NCI-H748 (cell line): Measurements from ENCODE around the gene CREG2.
A peak's percentile ranks its signal among the peaks of the same experiment; 100 is the strongest.

ENCODE experiments used
- DNase-seq: peaks from one replicate; lab custom pipeline; 2025; ENCODE audit not compliant: unreplicated experiment; lab: John Stamatoyannopoulos, UW

The CREG2 gene

GRCh38 chr2:101387151-101387834 is at the start of gene CREG2:
Gene CREG2 (minus strand): TSS chr2:101387503. CDS start chr2:101387457, 46 bp downstream.
- peak; percentile 74 for DNase-seq

GRCh38 chr2:101435001-101435862 is 47.9 kb upstream of the CREG2 start:
- no peak for DNase-seq

- DNase-seq = no peak
These were observed 46.2 kb upstream of the CREG2 start for GRCh38 chr2:101433465-101433864.

GRCh38 chr2:101432411-101433181 is 45.3 kb upstream of the CREG2 start:
- DNase-seq = no peak

- no peak for DNase-seq
These were observed 44.2 kb upstream of the CREG2 start for GRCh38 chr2:101431486-101431885.

- DNase-seq = no peak
These were observed 42.9 kb upstream of the CREG2 start for GRCh38 chr2:101430156-101430555.

DNA sequence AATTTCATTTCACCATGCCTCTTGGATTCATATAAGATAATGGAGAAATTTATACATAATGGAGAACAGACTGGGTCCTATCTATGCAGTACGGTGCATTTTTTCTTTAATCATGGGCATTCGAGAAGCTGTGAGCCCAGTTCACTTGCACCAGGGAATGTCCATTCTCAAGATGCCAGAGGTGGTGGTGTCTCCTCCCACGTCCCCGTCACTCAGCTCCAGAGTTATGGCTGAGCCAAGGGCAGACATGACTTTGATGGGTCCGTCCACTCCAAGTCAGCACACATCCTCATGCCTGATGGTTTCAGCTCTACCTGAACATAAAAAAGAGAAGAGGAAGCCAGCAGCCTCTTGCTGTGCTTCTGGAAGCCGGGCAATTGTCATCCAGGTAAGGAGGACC is 42.1 kb upstream of the CREG2 start:
- DNase-seq = no peak

DNA sequence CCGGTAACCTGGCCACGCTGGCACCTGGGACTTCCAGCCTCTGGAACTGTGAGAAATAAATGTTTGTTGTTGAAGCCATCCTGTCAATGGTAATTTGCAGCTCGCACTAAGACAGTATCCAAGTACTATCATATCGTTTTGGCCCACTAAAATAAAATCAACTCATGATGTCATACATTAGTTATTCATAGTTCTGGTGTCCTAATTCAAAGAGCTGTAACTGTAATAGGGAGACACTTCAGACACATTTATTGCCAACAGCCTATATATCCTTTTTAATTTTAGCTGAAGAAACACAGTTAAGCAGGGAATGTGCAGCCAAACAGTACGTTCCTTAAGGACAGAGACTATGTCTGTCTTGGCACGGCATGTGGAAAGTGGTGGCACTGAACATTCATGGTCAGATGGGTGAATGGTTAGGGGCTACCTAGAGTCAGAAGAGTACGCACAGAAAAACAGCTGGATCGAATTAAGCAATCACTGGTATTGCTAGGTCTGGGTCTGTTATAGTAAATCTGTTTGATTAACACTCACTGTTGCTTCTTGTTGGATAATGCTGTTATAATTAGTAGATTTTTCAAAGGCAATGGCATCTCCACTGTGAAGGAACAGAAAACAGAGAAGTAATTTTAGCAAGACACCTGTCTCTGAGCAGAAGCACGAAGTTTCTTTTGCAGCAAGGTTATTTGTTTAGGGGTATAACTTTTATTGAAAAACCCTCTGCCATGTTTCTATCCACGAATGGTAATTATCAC is 41.3 kb upstream of the CREG2 start:
- no peak for DNase-seq

DNA sequence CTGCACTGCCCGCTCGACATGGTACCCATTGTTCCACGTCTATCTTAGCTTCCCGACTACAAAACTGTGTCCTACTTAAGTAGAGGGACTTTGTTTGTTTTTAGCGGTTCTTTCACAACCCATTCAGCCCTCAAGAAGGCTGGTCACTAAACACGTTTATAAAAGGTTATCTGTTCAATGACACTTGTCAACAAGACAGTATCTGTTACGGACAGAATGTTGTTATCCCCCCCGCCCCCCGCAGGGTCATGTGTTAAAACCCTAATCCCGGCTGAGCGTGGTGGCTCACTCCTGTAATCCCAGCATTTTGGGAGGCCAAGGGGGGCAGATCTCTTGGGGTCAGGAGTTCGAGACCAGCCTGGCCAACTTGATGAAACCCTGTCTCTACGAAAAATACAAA is 40.4 kb upstream of the CREG2 start:
- no peak for DNase-seq

GRCh38 chr2:101427240-101427639 is 39.9 kb upstream of the CREG2 start:
- no peak for DNase-seq

DNA sequence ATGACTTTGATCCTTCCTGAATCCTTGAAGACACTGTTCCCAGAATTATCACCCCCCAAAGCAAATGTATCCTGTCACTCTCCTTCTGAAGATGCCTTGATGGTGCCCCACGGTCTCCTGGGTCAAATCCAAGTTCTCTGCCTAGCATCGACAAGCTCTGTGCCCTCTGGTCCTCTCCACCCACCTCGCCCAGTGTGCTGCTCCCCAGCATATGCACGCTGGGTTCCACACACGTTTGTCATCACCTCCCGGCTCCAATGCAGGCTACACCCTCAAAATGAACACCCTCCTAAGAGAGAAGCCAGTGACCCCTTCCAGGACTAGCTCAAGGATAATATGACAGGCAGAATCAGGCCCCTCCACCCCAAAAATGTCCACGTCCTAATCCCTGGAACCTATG is 39.5 kb upstream of the CREG2 start:
- DNase-seq = no peak

DNA sequence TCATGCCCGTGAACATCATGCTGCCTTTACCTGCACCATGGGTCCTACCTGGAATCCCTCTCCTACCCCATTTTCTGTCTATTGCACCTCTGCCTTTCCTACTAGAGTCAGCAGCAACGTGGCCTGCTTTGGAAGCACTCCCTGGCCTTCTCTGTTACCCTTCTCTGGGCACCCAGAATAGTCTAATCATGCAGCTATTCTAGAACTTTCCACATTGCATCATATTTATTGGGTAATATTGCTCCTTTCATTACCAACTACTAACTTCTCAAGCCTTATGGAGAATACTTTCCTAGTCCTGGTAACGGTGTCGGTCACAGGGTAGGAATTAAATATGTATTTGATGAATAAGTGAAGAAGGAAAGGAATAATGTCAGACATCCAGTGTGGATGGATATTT is 33.3 kb upstream of the CREG2 start:
- DNase-seq = no peak

DNA sequence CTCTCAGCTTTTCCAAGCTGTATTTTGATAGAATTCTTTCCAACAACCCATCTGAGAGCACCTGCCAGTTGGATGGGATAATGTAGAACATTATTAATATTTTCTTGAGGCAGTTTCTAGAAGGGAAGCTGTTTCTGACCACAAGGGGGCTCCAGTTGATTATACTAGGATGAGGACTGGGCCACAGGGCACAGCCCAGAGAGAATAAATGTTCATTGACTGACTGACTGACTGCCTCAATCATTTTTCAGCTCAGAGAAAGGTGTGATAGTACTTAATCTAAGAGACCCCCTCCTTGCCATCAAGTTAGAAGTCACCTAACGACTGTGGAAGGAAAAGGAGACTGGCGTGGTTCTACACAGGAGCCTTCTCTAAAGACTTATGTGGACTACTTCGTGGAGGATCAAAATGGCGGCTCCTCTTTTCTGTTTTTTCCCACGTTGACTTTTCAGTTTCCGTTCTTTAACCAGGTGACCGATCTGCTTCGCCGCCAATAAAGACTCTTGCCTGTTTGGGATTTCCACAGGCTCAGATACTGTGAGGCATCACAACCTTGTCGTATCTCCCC is 31.9 kb upstream of the CREG2 start:
- peak; percentile 41 for DNase-seq

- DNase-seq = no peak
These were observed 31.3 kb upstream of the CREG2 start for GRCh38 chr2:101418460-101419095.

GRCh38 chr2:101416609-101417008 is 29.3 kb upstream of the CREG2 start:
- DNase-seq = no peak

DNA sequence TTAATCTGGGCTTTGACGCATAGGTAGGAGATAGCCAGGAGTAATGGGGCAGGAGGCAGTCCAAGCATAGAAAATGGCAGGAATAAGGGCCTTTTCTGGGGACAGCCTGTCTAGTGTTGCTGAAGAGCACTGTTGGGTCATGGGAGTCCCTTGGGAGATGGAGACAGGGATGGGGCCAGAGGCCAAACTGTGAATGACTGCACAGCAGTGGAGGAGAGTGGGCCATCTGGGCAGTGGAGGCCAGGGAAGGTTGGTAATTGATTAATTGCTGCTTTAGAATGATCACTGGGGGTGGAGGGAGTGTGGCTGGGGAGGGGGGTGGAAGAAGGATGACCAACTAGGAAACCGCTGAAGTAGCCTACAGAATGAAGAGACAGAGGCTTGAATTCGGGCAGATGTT is 28.6 kb upstream of the CREG2 start:
- DNase-seq = no peak

DNA sequence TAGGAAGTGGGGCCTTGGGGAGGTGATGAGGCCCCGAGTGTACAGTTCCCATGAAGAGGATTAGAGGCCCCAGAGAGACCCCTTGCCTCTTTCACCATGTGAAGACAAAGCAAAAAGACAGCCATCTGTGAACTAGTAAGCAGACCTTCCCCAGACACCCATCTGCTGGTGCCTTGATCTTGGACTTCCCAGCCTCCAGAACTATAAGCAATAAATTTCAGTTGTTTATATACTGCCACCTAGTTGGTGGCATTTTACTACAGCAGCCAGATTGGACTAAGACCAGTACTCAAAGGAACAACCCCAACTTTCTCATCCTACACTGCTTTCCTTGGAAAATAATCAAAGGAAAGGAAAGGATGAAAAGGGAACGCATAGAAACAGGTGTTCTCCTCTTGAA is 27.9 kb upstream of the CREG2 start:
- DNase-seq = no peak

GRCh38 chr2:101412092-101412694 is 24.9 kb upstream of the CREG2 start:
- no peak for DNase-seq

DNA sequence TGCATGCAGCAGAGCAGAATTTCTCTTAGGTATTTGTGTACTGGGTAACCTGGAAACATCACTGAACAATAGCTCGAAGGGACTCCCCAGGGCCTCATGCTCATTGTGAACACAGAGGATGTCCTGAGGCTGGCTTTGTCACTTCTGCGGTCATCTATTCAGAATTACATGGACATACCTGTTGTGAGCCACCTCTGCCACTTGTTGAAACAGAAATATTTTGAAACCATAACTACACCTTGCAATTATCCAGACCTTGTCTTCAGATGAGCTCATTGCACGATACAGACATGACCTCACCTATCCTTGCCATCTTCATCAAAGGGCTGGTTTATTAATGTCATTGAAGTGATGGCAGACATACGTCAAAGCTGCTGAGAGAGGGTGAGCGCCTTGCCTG is 23.4 kb upstream of the CREG2 start:
- peak; percentile 72 for DNase-seq

DNA sequence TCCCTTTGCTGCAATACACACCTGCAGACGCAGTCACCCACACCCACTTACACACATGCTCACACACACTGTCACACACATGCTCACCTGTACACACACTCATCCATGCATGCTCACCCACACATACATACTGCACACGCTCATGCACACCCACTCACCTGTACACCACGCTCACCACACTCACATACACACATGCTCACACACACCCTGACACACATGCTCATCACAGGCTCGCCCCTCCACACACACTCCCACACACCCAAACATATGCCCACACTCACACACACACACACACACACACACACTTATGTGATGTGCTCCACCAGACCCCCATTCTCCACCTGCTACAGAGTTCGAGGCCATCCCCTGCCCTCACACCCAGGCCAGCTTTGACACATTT is 22.8 kb upstream of the CREG2 start:
- no peak for DNase-seq
